Erythroblast (primary cell): ENCODE data around the gene LPGAT1.

Experiments used
- GATA1 ChIP-seq: IDR thresholded peaks from 2 replicates; pipeline ENCODE4 v1.6.1; 2011; ENCODE audit warnings: low read depth, mild to moderate bottlenecking, control low read depth, low read length, moderate library complexity
- POLR2A ChIP-seq: IDR thresholded peaks from 2 replicates; pipeline ENCODE4 v1.6.1; 2011; ENCODE audit warnings: mild to moderate bottlenecking, low read length

GRCh38 chr1:211829343-211830054 is 1.1 kb downstream of the LPGAT1 start:
- TF ChIP-seq POLR2A (no peak), GATA1 (no peak)
